HG02943 (cell line): ENCODE results near the gene PHLDB2.

Experiments used
- ATAC-seq: cut with Tn5 transposase; IDR thresholded peaks from one replicate; pipeline ENCODE4 v1.9.1; 2021; ENCODE audit warnings: mild to moderate bottlenecking, low read depth, moderate library complexity; ENCODE audit not compliant: unreplicated experiment

PHLDB2 gene

DNA sequence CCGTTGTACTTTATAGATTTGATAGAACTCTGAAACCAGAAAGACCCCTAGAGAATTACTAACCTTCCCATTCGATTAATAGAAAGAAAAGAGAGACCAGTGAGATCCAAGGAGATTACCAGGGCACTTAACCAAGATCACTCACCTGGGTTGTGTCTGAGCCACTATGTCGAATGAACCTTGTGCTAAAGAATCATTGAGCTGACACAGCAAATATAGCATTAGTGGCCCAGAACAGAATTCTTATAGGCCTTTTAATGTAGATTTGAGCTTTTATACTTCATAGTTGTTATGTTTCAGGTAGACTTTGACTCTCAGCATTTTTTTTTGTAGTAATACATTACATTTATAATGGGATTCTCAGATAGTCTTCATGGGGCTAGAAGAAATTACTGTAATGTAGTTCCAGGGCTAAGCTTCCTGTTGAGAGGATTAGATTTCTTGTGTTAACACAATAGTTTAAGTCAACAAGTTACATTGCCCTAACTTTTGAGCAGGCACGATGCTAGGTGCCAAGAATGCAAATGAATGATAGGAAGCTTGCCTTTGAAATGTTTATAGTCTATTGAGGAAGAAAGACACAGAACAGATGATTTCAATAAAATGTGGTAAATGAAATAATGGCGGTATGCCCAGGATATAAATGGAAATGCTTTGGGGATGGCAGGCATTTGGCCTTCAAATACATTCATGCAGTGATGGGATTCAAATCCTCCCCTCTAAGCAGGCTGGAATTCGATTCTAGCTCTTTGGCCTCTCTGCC, 95.3 kb downstream of the PHLDB2 start:
- no peak for ATAC-seq

DNA sequence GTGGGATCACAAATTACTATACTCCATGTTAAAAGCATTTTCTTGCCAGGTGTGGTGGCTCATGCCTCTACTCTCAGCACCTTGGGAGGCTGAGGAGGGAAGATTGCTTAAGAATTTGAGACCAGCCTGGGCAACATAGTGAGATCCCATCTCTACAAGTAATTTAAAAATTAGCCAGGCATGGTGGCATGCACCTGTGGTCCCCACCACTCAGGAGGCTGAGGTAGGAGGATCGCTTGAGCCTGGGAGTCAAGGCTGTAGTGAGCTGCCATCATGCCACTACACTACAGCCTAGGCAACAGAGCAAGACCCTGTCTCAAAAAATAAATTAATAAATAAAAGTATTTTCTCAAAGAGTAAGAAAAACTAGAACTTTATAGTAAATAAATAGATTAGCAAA, 96.8 kb downstream of the PHLDB2 start:
- no peak for ATAC-seq

DNA sequence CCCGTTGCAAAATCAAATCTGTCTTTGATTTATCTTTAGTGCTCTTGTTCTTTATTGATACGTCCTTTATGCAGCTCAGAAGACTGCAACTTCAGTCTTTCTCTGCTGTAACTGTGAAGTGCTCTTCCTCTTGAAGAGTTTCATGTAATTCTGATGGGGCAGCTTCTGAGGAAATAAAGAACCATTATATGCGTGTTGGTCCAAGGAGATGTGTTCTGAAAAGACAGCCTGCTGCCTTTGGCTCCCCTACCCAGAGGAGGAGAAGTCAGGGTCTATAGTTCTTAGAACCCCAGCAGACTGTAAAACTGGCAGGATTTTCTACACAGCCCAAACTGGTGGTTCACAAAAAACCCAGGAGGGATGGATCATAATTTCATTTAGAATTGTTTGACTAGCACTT, 97.4 kb downstream of the PHLDB2 start:
- no peak for ATAC-seq

DNA sequence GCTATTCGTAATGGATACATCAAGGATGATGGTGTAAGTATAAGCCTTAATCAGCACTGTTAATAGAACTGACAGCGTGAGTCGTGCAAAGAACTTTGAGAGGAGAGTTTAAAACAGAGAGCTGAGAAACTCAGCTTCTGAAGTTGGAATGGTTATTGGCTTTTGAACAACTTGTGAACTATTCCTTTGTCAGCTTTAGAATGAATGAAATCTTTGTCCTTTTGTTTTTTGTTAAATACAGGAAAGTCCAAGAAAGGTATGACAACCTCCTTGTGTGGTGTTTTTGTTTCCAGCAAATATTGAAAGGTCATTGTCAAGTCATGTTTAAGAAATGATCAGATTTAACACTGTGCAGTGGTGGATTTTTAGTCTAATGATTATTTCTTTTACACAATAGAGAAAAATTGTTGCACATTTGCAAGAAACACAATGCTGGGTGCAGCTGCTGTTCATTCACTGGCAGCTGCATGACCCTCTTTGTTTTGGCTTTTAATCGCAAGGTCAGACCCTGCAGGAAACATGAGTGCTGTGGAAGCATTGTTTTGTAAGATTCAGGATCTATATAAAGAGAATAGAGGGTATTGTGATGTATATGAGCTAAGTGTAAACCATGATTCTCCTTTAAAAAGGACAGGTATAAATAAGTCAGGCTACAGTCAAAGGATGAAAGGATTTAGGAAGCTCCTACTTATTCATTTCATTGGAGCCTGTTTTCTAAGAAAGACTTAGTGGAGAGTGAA, 98.1 kb downstream of the PHLDB2 start:
- ATAC-seq, result no peak

DNA sequence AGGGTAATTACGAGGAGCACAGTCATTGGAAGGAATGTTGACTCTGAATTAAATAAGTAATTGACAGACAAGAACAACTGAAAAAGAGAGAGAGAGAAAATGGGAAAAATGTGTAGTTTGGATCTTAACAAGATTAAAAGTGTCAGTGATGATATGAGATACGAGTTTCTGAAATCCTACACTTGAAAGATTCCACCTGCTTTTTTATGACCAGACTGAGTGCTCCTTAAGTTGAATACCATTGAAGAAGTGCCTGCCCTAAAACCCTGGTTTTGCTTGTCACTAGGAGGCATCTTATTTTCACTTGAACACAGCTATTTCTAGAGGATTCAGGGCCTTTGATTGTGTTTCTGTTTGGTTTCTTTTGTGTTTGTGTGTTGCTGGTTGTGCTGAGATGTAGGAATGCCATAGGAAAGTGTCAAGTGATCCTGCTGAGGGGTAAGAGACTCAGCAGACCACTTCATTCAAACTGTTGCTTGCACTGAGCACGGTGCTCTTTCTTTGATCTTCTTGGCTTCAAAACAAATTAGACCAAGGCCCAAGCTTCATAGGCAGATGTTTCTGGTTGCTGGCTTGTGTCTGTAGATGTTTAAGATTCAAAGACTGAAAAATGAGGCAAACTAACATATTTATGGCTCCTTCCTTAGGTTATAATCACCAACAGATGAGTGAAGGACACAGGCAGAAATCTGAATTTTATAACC, 102.5 kb downstream of the PHLDB2 start:
- ATAC-seq, result no peak

DNA sequence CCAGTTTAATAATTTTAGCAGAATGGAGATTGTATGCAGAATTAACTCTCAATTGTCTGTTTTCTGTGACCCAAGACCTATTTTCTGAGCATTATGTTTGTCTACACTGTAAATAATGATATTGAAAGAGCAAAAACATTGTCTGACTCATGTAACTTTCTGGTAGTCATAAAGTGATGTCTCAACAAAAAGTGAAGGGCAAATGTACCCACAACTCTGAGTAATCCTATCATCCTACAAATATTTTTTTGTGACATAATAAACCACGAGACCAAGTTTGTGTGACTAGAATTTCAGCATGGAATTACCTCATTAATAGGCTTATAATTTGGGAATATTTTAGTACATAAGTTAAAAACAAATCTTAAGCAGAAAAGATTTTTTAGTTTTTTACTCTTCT, 104.4 kb downstream of the PHLDB2 start:
- ATAC-seq, result no peak

DNA sequence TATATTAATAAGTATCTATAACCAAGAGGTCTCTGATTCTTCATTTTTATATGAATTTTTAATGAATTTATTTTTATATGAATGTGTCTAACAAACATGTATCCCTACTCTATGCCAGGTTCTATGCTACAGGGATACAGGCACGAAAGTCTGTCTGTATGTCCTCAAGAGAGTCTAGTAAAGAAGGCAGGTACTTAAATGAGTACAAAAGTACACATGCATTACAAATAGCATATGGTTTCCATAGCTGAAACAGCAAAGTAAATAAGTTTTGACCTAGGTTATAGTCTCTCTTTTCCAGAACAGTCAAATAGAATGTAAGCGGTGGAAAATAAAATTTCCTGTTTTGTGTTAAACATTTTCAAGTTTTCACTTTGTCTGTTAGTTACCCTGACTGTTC, 106.4 kb downstream of the PHLDB2 start:
- ATAC-seq, result no peak

DNA sequence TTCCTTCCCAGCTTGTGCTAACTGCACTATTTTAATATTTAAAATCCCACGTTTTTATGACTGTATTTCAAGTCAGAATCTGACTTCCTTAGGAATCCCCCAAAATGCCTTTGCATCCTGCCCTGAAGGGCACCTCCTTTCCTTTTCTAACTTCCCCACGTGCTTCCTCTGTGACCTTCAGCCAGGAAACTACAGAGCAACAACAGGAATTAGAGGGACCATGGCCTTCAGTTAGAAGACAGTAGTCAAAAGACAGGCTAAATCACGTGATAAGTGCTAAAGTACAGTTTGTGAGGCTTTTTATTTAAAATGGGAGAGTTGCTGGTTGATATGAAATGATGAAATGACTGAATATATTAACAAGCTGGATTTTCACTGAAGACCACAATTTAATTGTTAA, 108.0 kb downstream of the PHLDB2 start:
- no peak for ATAC-seq

DNA sequence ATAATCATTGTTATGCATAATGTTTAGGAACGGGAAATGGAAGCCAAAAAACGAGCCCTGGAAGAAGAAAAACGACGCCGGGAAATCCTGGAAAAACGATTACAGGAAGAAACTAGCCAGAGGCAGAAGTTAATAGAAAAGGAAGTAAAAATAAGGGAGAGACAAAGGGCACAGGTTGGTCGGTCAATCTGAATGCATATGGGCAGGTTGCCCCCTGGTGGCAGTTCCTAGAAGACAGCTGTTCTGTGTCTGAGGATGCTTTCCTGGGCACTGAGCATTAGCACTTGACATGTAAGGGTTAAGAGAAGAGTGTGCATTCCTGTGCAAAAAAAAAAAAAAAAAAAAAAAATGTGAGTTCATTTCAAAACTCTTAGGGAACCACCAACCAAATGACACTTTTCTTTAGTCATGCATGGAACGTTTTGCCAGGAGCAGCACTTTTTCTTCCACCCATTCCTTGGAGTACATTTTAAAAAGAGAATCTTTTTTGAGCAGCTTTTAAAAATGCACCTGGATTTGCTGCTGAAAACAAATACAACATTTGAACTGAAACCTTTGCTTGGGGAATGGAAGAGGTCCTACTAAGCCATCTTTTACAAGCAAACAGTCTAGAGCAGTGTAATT, 108.7 kb downstream of the PHLDB2 start:
- peak; percentile 95 for ATAC-seq

DNA sequence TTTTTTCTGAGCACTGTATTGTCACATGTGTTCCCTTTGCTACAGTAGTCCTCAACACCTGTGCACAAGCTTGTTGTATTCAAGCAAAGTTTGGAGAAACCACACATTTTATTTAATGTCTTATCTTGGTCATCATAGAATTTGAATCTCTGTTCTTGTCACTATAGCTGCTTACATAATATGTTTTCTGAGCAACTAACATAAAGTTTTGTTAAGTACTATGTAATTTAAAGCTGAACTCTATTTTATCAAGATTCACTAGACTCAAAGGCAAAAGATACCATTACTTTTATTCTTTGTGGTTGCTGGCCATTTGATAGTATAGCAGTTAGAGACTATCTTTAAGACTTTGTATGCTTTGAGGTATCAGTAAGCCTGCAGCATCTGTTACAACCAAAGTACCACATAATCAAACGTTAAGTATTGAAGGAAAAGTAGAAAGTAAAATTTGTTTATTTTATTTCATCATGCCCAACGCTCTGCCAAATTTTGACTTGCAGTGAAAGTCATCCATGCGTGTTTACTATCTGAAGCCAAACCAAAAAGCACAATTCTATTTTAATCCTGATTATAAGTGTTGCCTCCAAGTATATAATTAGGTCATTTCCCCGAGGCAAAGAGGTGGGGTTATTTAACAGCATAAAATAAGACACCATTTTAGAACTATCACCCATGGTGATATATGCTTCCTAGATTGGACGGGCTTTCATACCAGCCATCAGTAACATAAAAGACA, 109.4 kb downstream of the PHLDB2 start:
- no peak for ATAC-seq

DNA sequence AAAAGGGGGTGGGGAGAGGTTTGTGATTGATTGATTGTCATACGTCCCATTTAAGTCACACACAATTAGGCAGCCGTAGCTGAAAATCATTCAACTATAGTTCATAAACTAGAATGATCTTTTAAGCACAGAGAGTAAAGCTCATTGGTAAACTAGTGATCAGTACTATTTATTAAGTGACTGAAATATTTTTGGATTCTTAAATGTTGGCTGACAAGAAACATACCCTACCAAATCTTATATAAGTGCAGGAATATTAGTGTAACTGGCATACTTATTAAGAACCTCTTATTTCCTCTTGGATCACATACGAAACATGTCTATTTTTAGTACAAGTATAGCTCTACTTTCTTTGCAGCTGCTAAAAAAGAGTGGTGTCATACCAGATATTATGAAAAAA, 111.3 kb downstream of the PHLDB2 start:
- no peak for ATAC-seq

DNA sequence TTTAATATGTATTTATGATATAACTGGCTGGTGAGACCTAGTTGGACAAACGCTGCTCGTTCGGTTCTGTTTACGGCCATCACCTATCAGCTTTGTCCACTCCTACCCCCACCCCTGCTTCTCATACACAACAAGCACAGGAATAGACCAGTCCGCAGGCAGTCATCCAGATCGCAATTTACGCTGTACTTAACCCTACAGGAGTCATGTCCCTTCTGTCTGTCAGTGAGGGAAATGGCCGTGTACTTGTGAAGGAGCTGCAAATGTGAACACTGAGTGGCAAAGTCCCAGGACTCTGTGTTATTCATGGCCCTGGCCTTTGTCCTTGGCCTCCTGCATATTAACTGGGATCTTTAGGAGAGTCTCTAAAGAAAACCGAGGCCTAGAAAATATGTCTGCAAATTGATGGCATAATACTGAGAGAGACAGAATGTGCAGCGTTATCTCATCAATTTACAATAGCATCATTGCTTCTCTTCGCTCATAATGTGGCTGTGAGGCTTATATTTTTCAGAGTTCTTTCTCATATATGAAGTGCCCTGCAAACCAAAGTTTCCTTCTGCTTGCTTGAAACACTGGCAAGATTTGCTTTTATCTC, 112.6 kb downstream of the PHLDB2 start:
- no peak for ATAC-seq

DNA sequence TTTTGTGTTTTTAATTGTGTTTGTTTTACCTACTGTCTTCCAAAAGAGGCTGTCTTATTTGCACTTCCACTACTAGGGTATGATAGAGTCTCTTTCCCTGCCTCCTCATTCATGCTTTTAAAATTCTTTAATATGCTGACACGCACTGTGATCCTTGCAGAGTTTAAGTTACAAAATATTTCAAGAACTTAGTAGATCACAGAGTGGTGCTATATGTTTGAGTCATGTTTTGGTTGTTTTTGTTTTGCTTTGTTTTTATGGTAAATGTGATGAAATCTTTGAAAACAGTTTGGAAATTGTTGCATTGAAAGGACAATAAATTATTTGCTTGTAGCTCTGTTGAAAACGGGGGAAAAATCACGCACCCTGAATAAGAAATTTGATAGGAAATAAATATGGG, 113.8 kb downstream of the PHLDB2 start:
- no peak for ATAC-seq

DNA sequence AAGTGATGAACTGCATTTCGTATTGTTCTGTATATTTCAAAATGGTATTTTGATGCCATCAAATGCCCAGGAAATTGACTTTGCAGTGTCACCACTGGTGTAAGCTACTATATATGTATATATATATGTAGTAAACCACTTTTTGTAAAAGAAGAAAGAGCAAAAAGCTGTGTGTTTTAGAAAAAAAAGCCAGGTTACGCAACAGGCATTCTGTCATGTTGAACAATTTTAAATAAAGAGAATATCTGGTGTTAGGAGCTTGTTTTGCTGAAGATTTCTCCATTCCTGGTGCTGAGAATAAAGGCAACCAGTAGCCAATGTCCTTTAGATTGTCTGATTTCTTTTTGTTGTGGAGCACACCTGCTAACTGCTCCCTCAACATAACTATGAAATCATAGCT, 116.1 kb downstream of the PHLDB2 start:
- no peak for ATAC-seq

DNA sequence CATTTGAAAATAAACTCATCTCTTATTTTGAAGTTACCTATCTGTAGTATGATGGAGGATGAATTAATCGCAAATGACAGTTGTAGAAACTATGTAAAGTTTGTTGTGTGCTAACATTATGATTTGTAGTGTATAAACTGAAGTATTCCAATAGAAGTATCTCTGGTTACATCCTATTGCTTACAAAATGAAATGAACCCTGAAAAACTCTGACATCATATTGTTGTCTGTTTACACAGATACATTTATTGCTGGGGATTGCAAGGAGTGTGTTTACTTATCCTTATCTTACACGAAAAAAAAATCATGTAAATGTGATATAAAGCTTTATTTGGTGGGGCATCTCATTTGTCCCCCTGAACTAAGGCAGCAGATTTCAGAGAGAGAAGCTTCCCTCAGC, 117.2 kb downstream of the PHLDB2 start:
- ATAC-seq, result no peak

DNA sequence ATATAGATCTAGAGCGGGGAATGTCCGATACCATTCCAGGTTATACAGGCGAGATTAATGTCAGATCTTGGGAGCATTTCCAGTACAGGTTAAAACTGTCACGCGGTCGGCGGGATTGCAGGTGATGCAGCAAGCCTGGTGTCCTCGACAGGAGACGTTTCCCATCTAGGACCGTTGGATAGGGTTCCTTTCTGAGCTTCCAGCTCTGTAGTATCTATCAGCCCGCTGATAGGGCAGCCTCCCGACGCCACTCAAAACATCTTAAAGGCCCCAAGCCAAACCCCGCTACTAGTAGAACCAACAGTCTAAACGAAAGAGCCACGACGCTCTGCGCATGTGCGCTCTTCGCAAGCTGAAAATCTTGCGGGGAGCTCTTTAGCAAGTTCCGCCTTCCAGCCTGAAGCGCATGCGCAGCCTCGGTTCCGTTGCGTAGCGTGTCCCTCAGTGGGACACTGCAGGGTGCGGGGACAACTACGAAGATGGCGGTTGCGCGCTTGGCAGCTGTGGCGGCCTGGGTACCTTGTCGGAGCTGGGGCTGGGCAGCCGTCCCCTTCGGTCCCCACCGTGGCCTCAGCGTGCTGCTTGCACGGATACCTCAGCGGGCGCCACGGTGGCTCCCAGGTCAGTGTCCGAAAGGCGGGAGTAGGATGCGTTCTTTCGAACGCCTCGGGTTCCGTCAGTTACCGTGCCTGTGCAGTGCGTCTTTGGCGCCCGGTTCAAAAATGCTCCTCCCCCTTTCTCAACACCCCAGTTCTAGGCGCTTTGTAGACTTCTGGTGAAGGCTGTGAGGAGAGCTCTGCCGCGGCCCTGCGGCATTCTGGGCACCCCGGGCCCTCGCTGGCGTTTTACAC, 119.7 kb downstream of the PHLDB2 start, which contains the start of gene ABHD10:
TSS of gene ABHD10 (plus strand) at position 444 of the 851 bp plus-strand sequence. CDS start at position 480, 36 bp downstream.
- ATAC-seq, result peak; percentile 96

DNA sequence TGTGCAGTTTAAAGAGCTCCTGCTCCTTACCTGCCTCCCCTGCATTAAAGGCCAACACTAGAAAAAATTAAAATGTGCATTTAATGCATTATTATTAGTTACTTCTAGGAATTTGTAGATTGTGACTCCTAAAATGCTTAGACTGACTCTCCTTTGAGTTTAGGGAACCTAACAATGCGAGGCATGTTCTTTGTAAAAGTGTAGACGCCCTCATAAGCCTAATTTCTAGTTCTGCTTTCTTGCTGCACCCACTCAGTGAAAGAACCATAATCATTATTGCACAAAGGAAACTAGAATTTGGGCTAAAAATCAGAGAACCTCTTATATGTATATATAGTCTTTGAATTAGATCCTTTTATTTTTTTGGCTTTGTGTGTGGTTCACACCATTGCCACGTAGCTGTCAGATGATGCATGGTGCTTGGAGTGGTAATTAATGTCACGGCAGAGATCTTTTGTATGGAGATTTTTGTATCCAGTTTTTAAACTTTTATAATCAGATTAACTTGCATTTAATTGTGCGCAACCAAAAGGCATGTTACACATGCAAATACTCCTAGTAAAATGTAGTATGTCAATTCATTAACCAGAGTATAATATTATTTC, 120.5 kb downstream of the PHLDB2 start:
- peak; percentile 34 for ATAC-seq

DNA sequence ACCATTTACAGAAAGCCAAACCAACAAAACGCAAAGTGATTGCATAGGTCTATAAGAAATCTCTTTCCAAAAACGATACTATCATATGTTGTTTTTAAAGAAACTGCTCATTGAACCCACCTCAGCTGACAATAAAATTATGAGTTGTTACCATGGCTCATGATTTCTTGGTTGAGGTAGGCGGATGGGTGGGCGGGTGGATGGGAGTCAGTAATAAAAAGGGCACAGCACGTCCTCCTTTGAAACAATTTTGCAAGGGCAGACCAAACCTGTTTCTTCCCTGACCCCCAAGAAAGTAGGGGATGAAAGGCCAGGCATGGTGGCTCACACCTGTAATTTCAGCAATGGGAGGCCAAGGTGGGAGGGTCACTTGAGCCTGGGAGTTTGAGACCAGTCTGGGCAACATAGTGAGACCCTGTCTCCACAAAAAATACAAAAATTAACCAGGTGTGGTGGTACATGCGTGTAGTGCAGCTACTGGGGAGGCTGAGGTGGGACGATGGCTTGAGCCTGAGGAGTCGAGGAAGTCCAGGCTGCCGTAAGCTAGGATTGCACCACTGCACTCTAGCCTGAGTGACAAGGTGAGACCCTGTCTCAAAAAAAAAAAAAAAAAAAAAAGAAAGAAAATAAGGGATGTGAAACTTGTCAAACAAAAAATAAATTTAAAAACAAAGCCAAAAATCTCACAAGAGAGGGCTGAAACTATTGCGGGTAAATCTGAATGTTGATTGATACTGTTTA, 121.8 kb downstream of the PHLDB2 start:
- no peak for ATAC-seq
